Measurements from ENCODE around the gene TMED10.

- TF ChIP-seq CTCF (IDR thresholded peaks at IDR 0.05), result no peak
- TF ChIP-seq POLR2A (IDR thresholded peaks at IDR 0.05), result no peak
- no peak for TF ChIP-seq EP300 (IDR thresholded peaks at IDR 0.05)
- no peak for TF ChIP-seq POLR2AphosphoS5 (IDR thresholded peaks at IDR 0.05)
Measured at GRCh38 chr14:75216427-75217006, 40.1 kb upstream of the TMED10 start.
